Measurements from ENCODE around the gene TOR2A.

DNA sequence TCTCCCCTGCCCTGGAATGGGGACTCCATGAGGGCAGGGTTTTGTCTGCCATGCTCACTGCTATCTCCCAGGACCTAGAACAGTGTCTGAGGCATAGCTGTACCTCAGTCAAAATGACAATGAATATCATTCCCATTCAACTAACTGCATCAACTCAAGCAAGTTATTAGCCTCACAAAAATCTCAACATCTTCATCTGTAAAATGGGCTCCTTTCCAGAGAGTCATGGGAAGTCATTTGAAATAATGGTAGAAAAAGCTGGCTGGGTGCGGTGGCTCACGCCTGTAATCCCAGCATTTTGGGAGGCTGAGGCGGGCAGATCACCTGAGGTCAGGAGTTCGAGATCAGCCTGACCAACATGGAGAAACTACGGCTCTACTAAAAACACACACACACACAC is 34.0 kb upstream of the TOR2A start:
- TF ChIP-seq EZH2 (optimal IDR thresholded peaks at IDR 0.05; ENCODE audit: low read depth, low read length), result no peak
- TF ChIP-seq, protein P1, sequence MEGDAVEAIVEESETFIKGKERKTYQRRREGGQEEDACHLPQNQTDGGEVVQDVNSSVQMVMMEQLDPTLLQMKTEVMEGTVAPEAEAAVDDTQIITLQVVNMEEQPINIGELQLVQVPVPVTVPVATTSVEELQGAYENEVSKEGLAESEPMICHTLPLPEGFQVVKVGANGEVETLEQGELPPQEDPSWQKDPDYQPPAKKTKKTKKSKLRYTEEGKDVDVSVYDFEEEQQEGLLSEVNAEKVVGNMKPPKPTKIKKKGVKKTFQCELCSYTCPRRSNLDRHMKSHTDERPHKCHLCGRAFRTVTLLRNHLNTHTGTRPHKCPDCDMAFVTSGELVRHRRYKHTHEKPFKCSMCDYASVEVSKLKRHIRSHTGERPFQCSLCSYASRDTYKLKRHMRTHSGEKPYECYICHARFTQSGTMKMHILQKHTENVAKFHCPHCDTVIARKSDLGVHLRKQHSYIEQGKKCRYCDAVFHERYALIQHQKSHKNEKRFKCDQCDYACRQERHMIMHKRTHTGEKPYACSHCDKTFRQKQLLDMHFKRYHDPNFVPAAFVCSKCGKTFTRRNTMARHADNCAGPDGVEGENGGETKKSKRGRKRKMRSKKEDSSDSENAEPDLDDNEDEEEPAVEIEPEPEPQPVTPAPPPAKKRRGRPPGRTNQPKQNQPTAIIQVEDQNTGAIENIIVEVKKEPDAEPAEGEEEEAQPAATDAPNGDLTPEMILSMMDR (IDR thresholded peaks at IDR 0.05; ENCODE audit: low read length), result no peak
- TF ChIP-seq EZH2phosphoT487 (IDR thresholded peaks at IDR 0.05; ENCODE audit: low read length), result no peak

Data from MM.1S (cell line).